Measurements from ENCODE around the gene PPEF2. TPM values are rescaled to one million over a fixed set of nuclear protein-coding genes. Genes with fewer than 3 reads are reported as not detected.

The PPEF2 gene
- total and polyA plus RNA-seq, 4 donors, result 0.17 TPM; not detected in 3

GRCh38 chr4:75819121-75819520 lies 83.1 kb downstream of the PPEF2 start:
- Histone ChIP-seq H3K9me3 (ENCODE audit: control insufficient read depth in 4 of 4, low read length in 3 of 4) (no peaks in the 10 kb centered on the region), H3K36me3 (ENCODE audit: control insufficient read depth in 4 of 4, insufficient read depth in 3 of 4, low read depth in 1 of 4, low read length in 3 of 4) (peaks cover 0 to 13% (median 12%) of the 10 kb centered on the region in 4 donors), H3K4me1 (ENCODE audit: control insufficient read depth in 4 of 4, insufficient read depth in 4 of 4, low read length in 3 of 4) (no peaks in the 10 kb centered on the region), H3K9ac (ENCODE audit: low read depth in 1 of 2, low read length in 2 of 2) (no peak overlapping the region), H3K27ac (ENCODE audit: low read depth in 1 of 2, low read length in 2 of 2) (no peak overlapping the region), H3K27me3 (ENCODE audit: control insufficient read depth in 4 of 4, insufficient read depth in 4 of 4, low read length in 3 of 4) (no peaks in the 10 kb centered on the region), H3K4me3 (ENCODE audit: low read depth in 1 of 3, low read length in 3 of 3) (no peak overlapping the region)
- no peak for DNase-seq (ENCODE audit: low spot score)
- TF ChIP-seq, protein P1, sequence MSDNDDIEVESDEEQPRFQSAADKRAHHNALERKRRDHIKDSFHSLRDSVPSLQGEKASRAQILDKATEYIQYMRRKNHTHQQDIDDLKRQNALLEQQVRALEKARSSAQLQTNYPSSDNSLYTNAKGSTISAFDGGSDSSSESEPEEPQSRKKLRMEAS (IDR thresholded peaks at IDR 0.05), result no peak
- WGBS, result 82% methylated on average over 4 of the region's 4 CpGs

DNA sequence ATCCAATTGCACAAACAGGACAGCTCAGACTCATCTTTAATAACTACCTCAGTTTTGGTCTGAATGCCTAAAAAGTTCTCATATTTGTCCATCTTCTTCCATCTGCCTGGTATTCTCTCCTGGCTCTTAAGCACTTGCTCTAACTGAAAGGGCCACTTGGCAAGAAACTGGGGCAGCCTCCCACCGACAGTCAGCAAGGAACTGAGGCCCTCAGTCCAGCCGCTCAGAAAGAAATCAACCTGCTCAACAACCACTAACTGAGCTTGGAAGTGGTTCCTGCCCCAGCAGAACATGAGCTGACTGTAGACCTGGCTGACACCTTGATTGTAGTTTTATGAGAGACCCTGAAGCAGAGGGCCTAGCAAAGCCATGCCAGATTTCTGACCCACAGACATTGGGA lies 84.4 kb downstream of the PPEF2 start:
- WGBS, result 94% methylated on average over 2 of the region's 2 CpGs

More for the DNA sequence above, 84.4 kb downstream of the PPEF2 start:
- no peak for TF ChIP-seq ZBTB33 (IDR thresholded peaks at IDR 0.05)
- no peak for TF ChIP-seq FOXA1 (IDR thresholded peaks at IDR 0.05)
- TF ChIP-seq YY1 (IDR thresholded peaks at IDR 0.05), result no peak
- no peak for TF ChIP-seq FOXA2 (IDR thresholded peaks at IDR 0.05)
- TF ChIP-seq RXRA (IDR thresholded peaks at IDR 0.05), result no peak
- TF ChIP-seq, protein P1 (IDR thresholded peaks at IDR 0.05), result no peak
- TF ChIP-seq HNF4G (IDR thresholded peaks at IDR 0.05), result no peak
- TF ChIP-seq REST (IDR thresholded peaks at IDR 0.05), result no peak
- no peak for TF ChIP-seq CTCF (IDR thresholded peaks at IDR 0.05; ENCODE audit: low read depth, low read length, missing input control)
- no peak for TF ChIP-seq JUND (IDR thresholded peaks at IDR 0.05)
- TF ChIP-seq TAF1 (conservative IDR thresholded peaks at IDR 0.05), result no peak
- TF ChIP-seq, protein P2, sequence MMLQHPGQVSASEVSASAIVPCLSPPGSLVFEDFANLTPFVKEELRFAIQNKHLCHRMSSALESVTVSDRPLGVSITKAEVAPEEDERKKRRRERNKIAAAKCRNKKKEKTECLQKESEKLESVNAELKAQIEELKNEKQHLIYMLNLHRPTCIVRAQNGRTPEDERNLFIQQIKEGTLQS (IDR thresholded peaks at IDR 0.05), result no peak
- TF ChIP-seq GABPA (IDR thresholded peaks at IDR 0.05 in 1 of 2, conservative IDR thresholded peaks at IDR 0.05 in 1 of 2), result no peak
- no peak for TF ChIP-seq HNF4A (conservative IDR thresholded peaks at IDR 0.05)
- TF ChIP-seq NR2F2 (IDR thresholded peaks at IDR 0.05), result no peak
- TF ChIP-seq SP1 (IDR thresholded peaks at IDR 0.05), result no peak
- no peak for TF ChIP-seq RAD21 (IDR thresholded peaks at IDR 0.05)
- TF ChIP-seq EGR1 (IDR thresholded peaks at IDR 0.05; ENCODE audit: low read depth in 2 of 2), result no peak
- H3K36me3 ChIP-seq (ENCODE audit: control insufficient read depth in 4 of 4, insufficient read depth in 3 of 4, low read depth in 1 of 4, low read length in 3 of 4), result peaks cover 2 to 22% (median 20%) of the 10 kb centered on the region in 4 donors
- no peaks in the 10 kb centered on the region for H3K9me3 ChIP-seq (ENCODE audit: control insufficient read depth in 4 of 4, low read length in 3 of 4)
- no peak for DNase-seq (ENCODE audit: low spot score)
- H3K27ac ChIP-seq (ENCODE audit: low read depth in 1 of 2, low read length in 2 of 2), result no peak overlapping the region
- H3K4me3 ChIP-seq (ENCODE audit: low read depth in 1 of 3, low read length in 3 of 3), result no peak overlapping the region
- no peaks in the 10 kb centered on the region for H3K27me3 ChIP-seq (ENCODE audit: control insufficient read depth in 4 of 4, insufficient read depth in 4 of 4, low read length in 3 of 4)
- no peaks in the 10 kb centered on the region for H3K4me1 ChIP-seq (ENCODE audit: control insufficient read depth in 4 of 4, insufficient read depth in 4 of 4, low read length in 3 of 4)
- no peak overlapping the region for H3K9ac ChIP-seq (ENCODE audit: low read depth in 1 of 2, low read length in 2 of 2)
